HG03457 (cell line): ENCODE results near the gene ARFIP2.

ENCODE experiments used
- ATAC-seq: cut with Tn5 transposase; IDR thresholded peaks from one replicate; pipeline ENCODE4 v1.9.1; 2021; ENCODE audit warnings: moderate number of reproducible peaks; ENCODE audit not compliant: unreplicated experiment

The ARFIP2 gene

DNA sequence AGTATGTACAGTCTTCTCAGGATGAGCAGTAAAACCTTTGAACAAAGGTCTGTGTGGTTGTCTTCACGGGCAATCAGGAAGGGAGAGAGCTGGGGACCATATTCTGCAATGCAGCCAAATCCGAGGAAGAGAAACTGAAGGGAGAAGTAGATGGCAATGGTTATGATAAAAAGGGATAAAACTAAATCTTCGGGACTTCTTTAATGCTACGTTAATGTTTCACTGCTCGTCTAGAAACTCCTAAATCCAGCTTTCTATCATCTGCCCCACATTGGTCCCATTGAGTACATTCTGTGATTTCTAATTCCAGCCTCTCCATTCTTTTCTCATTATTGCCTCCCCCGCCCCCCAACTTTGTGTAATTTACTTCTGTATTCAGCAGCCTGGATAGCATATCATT, 1.9 kb upstream of the ARFIP2 start:
- no peak for ATAC-seq

DNA sequence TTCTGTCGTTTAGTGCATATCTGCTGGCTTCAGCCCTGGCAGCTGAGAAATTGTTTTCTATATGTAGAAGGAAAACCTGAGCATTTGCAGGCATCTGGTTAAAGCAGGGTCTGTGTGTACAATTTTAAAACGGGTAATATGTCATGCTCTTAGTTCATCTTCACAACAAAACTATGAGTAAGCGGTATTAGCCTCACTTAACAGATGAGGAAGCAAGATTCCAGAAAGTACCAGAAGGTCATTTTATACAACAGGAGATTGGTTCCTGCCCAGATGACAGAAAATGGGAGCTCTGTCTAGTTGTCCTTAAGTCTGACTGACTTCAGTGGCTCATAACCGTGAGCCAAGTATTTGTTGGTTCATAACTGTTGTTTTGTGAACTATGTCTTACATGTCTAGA, 1.3 kb upstream of the ARFIP2 start:
- ATAC-seq = no peak

DNA sequence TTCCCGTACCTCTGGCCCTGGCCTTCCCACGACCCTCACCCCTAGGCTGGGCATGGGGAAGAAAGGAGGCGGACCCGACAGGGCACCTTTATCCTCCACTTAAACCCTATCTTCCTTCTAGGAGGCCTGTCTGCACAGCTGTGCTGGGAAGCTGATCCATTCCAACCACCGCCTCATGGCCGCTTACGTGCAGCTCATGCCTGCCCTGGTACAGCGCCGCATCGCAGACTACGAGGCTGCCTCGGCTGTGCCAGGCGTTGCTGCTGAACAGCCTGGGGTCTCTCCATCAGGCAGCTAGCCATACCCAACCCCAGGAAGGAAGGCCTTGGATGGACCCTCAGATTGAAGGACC, 769 bp upstream of the ARFIP2 start:
- ATAC-seq = no peak

DNA sequence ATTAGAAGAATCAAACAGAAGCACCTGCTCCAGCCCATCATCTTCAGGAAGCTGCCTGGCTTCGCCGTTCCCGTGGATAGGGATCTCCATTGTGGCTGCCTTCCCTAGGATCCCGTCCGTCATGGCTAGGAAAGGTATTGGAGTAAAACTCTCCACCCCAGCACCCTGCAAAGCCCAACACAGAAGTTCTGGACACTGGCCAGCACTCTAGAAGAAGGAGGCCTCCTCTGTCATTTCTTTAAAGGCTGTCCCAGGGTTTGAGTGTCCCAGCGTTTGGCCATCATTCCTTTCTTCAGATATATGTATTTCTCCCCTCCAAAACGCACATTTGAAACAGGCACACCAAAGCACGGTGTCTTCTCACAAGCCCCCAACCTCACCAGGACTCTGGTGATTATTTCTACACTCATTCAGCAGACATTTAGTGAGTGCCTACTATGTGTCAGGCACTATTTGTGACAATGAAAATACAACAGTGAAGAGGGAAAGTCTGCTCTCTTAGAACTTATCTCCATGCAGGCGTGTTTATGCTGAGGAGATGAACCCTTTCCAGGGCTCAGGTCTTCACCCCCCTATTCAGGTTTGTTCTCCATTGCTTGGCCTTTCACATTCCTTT, 724 bp downstream of the ARFIP2 start:
- no peak for ATAC-seq

DNA sequence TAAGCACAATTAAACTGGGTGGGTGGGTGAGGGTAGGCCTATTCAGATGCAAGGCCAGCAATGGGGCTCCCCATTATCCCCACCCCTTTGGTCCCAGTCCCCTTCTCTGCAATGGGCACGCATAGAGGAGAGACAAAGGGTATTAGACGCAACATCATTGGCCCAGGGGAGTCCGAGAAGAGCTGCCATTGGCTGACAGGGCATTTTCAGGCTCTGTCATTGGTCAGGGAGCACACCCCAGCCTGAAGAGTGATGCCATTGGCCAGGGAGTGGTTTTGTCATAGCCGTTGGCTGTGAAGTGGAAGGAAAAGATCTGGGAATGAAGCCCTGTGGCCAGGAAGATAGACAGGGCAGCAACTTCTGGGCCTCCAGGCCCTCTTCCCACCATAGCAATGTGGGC, 4.6 kb downstream of the ARFIP2 start:
- no peak for ATAC-seq

DNA sequence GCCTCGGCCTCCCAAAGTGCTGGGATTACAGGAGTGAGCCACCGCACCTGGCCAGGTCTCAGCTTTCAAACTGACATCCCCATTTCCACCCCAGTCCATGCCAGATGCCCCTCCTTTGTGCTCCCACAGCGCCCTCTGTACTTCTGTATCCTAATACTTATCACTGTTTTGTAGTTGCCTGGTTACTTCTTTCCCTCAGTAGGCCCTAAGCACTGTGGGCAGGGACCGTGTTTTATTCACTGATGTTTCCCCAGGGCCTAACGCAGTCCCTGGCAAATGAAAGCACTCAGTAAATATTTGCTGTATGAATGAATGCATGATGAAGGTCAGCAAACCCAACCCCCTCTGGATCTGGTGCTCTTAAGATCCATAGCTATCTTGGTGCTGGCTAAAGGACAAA, 5.2 kb downstream of the ARFIP2 start:
- no peak for ATAC-seq

DNA sequence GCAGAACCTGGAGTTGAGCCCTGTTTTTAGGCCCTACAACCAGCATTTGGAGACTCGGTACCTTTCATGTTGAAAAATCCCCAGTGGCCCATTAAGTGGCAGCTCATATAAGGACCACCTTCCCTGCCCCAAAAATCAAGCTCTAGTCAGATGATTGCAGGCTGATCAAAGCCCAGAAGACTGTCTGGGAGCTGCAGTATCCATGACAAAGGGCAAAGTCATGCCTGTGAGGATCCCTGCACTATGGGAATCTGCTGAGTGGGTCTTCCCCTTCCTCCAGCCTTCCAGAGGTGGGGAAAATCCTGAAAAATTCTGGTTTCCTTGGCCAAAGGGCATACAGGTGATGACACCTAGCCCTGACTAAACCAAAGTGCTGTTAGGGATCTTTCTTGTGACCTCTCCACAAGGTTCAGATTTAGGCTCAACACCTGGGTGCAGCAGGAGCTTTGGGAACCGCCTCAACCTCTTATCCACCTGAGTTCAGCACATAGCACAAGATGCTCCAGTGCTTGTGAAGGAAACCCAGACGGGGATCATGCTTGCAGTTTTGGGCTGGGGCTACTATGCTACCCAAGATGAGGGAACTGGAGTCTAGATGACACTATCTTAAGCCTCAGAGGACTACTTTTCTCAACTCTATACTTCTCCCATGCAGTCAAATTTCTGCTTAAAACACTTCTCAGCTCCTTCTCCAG, 6.2 kb downstream of the ARFIP2 start:
- no peak for ATAC-seq

DNA sequence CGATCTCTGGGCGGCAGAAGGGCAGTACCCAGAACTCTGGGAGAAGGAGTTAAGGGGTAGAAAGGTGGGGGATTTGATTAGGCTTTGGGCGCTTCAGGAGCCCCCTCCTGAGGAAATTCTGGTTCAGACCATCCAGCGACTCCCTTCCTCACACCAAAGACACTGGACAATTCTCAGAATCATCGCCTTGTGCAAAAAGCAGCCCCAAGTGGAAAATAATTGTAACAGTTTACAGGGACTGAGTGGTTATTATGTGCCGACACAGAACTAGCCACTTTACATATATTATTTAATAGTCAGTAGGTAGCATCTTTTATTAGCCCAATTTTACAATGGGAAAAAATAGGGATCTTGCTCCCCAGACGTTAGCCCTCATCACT, 6.7 kb downstream of the ARFIP2 start:
- no peak for ATAC-seq

DNA sequence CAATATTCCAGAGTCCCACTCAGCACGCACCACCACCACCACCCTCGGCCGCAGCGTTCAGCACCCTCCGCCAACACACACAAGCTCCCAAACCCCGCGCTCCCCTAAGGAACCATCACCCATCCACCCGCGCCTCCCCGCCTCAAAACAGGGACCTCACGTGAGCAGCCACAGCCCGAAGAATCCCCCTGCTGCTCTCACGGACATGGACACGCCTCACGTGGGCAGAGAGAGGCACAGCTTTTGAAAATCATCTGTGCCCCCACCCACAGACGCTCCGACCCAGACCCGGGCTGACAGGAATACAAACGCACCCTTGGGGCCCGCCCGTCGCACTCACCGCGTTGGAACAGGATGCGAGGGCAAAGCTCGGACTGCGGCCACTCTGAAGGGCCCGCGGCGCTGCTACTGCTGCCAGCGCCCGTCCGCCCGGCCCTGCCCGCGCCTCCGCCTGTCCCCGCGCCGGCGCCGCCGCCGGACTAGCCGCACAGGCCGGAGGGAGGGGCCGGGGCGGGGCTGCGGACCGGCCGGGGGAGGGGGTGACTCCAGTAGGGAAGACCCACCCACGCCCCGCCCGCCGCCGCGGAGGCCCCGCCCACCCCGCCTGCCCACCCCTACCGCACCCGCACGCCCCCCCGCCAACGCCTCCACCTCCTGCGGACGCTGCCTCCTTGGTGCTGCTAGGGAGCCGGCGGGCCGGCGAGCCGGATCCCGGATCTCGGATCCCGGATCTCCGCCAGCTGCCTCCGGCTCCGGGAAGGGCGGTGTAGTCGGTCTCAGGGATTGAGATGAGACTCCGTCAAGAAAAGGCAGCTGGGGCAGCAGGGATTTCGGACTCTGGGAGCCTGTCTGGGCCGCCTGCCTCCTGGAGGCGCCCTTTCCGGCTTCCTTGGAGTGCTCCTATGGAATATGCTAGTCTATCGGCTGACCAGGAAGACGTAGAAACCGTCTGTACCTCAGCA, 7.4 kb downstream of the ARFIP2 start, which contains the start of gene TRIM3:
Gene TRIM3, minus strand, starts transcription at position 491 of the 962 bp plus-strand sequence. CDS start 8,246 bp downstream, outside the sequence.
- peak; percentile 46 for ATAC-seq

DNA sequence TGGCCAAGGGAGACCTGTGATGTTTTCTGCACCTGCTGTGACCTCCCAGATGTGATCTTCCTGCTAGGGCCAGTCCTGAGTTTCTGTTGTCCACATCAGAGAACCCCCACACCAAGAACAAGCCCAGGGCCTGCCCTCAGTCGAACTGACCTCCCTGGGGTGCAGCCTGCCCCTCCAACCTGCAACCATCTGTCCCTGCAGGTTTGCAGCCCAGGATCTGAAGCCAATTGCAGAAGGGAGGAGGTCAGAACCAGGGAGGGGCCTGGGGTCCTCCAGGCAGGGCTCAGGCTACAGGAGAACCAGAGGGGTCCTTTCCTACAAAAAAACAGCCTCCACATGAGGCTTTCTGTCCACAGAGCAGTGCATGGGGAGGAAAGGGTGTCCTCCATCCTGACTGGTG, 8.2 kb downstream of the ARFIP2 start:
- no peak for ATAC-seq

DNA sequence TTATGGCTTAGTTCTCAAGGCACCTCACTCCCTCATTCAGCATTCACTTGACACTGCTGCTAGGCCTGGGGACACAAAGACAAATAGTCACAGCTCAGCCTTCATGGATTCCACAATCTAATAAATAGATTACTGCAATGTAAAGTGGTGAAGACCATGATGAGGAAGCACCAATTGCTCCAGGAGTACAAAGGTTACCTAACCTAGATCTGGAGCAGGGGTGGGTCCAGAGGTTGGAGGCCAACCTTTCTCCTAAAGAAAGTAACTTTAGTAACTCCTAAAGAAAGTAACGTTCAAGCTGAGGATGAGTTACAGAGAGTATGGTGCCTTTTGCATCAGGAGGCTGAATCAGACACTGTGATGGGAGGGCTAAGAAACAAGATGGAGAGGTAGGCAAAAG, 11.5 kb downstream of the ARFIP2 start:
- ATAC-seq = no peak

DNA sequence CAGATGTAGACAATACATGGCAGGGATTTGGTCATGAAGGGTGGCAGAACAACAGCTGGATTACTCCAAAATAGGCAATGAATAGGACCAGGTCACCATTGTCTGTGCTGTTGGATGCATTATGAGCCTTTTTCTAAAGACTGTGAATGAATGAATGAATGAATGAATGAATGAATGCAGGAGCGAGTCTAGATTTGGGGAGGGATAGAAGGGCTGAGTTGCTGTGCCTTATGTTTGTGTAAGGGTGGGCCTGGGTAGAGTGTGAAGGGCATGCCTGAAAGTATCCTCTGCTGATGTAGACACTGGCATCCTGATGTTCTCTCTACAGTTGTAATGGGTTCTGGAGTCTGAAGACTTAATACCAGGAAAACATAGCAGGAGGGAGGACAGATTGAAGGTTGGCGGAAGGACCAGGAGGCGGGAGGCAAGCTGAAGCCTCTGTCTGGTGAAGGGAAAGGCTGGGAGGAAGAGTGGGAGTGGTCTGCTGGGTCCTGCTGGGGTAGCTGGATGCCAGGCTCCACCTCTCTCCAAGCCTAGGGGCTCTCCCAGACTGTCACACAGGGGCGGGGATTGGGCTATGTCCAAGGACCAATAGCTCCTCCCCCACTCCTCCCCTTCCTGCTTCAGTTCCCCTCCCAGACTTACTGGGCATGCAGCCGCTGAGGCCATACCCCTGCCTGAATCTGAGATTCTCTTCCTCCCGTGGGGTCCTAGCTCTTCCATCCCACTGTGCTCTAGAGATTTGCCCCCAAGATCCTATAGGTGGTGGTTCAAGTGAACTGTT, 12.2 kb downstream of the ARFIP2 start:
- peak; percentile 49 for ATAC-seq

DNA sequence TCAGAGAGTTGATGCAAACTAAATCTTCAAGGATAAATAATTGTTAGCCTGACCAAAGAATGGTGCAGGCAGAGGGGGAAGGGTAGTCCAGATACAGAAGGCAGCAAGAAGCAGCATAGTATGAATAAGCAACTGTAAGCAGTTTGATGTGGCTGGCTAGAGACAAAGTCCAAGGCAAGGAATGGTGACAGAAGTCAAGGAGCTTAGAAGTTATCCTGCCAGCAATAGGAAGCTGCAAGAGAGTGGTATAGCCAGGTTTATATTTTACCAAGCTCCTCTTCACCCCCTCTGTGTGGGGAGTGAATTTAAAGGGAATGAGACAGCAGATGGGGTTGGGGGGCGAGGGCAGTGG, 22.1 kb downstream of the ARFIP2 start:
- no peak for ATAC-seq

DNA sequence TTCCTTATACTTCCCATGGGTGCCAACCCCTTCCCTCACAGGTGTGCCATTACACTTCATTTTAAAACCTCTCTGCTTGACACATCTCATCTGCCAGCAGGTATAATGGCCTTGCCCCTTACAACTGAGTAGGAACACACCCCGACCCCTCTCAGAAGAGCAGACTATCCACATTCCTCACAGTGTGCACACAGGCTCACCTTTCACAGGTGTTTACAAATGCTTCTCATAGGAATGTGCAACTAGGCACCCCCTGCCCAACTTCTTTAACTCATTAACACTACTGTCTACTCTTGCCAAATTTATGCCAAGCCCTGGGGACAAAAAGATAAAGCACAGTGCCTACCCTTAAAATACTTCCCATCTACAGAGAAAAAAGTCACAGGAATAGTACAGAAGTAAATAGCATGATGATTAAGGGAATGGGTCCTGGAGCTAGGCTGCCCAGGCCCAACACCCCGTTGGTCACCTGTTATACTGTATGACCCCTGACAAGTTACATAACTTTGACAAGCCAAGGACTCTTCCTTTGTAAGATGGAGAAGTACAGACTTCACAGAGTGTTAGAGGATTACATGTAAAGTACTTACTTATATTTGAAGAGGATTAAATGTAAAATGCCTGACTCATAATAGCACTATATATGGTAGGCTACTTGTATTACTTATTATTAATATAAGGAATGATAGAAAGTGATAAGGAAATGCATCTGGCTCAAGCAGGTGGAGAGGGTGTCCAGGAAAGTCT, 22.6 kb downstream of the ARFIP2 start:
- no peak for ATAC-seq

DNA sequence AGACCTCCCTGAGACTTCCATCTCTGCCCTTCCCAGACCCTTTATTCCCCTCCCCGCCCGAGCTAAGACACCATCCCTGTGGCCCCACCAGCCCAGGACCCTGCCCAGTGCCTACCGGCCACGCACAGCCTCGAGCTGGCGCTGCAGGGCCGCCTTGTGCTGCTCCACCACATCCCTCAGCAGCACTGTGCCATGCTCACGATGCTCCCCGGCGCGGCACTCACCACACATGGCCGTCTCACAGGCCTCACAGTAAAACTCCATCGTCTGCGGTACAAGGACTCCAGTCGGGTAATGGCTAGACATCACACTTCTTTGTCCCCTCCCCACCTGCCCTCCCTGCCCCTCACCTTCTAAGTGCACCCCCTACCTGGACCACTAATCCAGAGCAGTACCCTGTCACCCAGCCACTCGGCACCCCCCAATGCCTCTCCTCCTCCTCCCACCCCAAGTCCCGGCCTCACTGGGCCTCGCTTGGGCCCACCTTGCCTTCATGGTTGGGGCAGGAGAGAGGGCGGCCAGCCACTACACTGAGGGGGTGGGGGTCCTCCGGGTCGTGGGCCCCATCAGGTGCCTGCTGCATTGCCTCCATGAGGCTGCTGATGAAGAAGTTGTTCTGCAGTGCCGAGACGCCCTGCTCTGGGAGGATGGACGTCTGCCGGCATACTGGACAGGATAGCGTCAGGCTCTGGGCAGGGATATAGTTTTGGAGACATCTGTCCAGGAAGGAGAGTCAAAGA, 23.4 kb downstream of the ARFIP2 start:
- no peak for ATAC-seq

DNA sequence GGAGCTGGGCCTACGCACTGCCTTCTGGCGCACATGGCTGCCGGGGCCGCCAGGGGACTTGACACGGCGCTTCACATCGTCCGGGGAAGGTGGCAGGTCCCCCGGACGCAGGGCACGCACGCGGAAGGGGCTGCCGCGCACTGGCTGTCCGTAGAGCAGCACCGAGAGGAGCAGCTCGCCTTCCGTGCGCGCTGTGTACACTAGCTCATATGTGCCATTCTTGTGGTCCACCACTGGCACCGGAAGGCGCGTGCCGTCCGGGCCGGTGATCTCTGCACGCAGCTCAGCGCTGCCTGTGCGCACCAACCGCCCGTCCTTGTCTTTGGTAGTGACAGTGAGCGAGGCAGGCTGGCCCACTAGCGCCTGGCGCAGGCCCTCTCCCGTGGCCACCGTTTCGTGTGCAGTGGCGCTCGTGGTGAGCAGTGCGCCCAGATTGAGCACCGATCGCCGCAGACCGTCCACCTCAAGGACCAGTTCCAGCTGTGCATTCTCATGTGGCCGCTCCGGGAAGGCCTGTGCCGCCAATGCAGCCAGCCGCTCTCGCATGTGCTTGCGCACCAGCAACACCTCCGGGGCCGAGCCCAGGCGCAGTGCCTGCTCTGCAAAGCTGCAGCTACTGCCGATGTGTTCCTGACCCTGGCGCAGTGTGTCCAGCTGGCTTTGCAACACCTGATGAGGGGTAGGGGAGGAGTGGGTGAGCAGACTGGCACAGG, 24.6 kb downstream of the ARFIP2 start:
- ATAC-seq = no peak

DNA sequence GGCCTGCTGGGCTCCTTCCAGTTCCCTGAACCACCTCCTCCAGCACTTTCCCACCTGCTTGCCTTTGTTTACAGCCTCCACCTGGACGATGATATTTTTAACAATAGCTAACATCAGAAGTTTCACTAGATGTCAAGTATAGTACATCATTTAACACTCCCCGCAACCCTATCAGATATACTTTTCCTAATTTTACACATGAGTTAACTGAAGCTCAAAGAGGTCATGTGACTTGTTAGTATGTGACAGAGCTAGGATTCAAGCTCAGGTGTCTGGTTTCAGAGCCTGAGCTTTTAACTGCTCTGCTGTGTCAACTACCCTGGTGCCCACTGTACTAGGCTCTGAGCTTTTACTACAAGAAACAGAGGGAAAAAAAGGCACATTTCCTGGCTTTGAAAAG, 26.1 kb downstream of the ARFIP2 start:
- no peak for ATAC-seq

DNA sequence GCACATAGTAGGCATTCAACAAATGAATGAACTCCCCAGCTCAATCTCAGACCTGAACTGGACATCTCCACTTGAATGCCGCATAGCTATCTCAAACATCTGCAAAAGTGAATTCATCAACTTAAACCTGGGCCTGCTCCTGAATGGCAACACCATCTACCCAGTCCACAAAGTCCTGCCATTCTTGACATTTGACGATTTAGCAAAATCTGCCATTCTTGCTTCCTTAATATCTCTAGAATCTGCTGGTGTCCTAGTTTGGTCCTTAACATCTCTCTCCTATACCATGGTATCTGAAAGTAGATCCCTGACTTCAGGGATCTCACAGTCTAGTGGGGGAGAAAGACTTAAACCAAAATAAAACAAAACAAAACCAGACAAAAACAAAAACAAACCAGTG, 28.0 kb downstream of the ARFIP2 start:
- ATAC-seq = no peak

DNA sequence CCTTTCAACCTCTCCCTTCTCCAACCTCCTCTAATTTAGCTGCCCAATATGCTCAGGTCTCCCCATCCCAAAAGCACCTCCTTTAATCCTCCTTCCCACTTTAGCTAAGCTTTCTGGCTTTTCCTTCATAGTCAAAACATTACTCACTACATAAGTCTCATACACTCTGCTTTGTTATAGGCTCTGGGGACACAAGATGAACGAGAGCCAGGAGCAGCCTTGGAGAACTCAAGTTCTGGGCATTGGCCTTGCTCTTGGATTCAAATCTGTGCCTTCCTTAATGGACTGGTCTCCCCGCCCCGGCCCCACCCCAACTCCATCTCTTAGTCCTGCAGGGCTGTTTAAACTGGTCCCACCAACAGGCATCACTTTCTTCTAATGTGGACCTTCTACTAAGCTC, 28.9 kb downstream of the ARFIP2 start:
- ATAC-seq = no peak
